Measurements from ENCODE around the gene TMEM245. TPM values are rescaled to one million over a fixed set of nuclear protein-coding genes. Genes with fewer than 3 reads are reported as not detected.

TMEM245 gene
- polyA plus RNA-seq, result 10 to 100 TPM; 13.1 to 29.8 (median 20.8) TPM

- Mint-ChIP-seq H3K27me3 (ENCODE audit: low read depth in 3 of 3) (peaks cover 0 to 8% (median 6%) of the 10 kb centered on the region in 3 donors), H3K36me3 (peaks cover 0 to 5% (median 5%) of the 10 kb centered on the region in 3 donors), H3K4me3 (peak within 1 kb of the TSS; percentile 89 to 92 (median 90)), H3K4me1 (peaks cover 41 to 50% of the 10 kb centered on the region in 2 donors), H3K9me3 (no peaks in the 10 kb centered on the region), H3K27ac (peak within 1 kb of the TSS; percentile 72 to 90 (median 86))
- peak; percentile 94 to 95 (median 95) for DNase-seq
Observed at GRCh38 chr9:109119439-109120203, at the start of gene TMEM245. Gene TMEM245, minus strand, starts transcription at chr9:109119947. Its CDS starts 34 bp downstream, at chr9:109119913.

DNA sequence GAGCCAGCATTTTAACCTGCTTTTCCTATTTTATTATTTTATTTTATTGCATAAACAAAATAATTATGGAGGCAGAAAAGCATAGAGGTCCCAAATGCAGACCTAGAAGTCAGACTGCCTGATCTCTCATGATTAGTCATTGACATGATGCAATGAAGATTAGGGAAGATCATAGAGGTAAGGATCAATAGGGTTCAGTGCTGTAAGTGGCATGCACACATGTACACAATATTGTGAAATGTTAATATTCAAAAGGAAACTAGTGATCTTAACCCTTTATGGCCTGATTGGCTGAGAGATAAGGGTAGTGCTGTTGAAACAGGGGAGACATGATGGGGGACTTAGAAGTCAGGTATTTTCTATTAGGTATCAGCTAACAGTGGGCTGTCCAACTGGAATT lies 48.4 kb upstream of the TMEM245 start:
- DNase-seq, result no peak
- Mint-ChIP-seq H3K4me3 (no peak overlapping the region), H3K36me3 (no peaks in the 10 kb centered on the region), H3K4me1 (no peaks in the 10 kb centered on the region), H3K27ac (no peak overlapping the region), H3K9me3 (peaks cover 0 to 2% (median 0%) of the 10 kb centered on the region in 6 donors), H3K27me3 (ENCODE audit: low read depth in 3 of 3) (peaks cover 8 to 31% (median 10%) of the 10 kb centered on the region in 3 donors)

DNA sequence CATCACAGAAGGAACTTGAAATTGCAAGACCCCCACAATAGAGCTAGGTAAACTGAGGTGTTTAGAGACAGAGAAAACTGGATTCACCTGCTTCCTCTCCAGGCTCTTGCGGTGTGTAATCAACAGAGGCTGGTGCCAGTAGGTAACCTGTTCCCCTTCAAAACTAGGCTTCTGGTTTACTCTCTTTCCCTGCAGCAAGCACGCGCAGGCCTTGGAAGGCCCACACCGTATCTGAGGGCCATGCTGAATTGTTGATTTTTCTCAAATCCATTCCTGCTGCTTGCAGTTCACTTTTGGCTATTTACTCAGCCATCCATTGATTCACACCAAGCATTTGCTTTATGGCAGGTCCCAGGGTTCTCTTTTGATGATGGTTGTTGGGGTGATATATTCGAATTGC lies 48.0 kb upstream of the TMEM245 start:
- peaks cover 8 to 31% (median 10%) of the 10 kb centered on the region in 3 donors for H3K27me3 Mint-ChIP-seq (ENCODE audit: low read depth in 3 of 3)
- no peak for DNase-seq
- no peak overlapping the region for H3K4me3 Mint-ChIP-seq
- H3K36me3 Mint-ChIP-seq, result no peaks in the 10 kb centered on the region
- no peak overlapping the region for H3K27ac Mint-ChIP-seq
- H3K9me3 Mint-ChIP-seq, result peaks cover 0 to 2% (median 0%) of the 10 kb centered on the region in 6 donors
- H3K4me1 Mint-ChIP-seq, result no peaks in the 10 kb centered on the region

- Mint-ChIP-seq H3K4me1 (no peaks in the 10 kb centered on the region), H3K4me3 (no peak within 1 kb of the TSS), H3K9me3 (peaks cover 0 to under 1% (median 0%) of the 10 kb centered on the region in 6 donors), H3K27me3 (ENCODE audit: low read depth in 3 of 3) (peaks cover 8 to 28% (median 10%) of the 10 kb centered on the region in 3 donors), H3K27ac (no peak within 1 kb of the TSS), H3K36me3 (no peaks in the 10 kb centered on the region)
- no peak for DNase-seq
Observed at GRCh38 chr9:109166771-109167601, 47.2 kb upstream of the TMEM245 start, which contains the start of gene FRRS1L. Gene FRRS1L, minus strand, starts transcription at chr9:109167249. Its CDS starts 111 bp downstream, at chr9:109167138.

DNA sequence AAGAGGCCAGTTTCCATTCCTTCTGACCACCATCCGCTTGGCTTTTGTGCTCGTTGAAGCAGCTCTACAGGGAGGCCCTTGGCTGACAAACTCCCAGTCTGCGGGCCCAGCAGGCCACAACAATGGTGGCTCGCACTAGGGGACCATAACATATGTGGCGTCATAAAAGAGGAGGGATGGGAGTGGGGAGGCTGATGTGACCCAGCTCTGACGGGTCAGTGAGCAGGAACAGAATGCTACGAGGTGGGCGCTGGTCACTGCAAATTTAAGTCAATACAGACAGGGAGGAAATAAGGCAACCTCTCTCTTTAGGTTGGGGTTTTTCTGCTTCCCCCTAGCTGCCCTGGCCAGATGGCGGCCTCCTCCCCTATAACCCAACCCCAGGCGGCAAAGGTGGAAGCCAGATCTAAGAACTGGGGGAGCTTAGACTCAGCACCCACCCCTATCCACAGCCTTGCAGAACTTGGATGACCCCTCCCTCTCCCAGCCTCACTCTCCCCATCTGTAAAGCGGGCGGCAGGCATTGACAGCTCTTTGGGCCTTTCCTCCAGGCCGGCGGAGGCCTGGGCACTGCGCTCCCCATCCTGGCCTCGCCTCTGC lies 46.5 kb upstream of the TMEM245 start:
- H3K36me3 Mint-ChIP-seq, result no peaks in the 10 kb centered on the region
- no peaks in the 10 kb centered on the region for H3K4me1 Mint-ChIP-seq
- peaks cover 8 to 24% (median 11%) of the 10 kb centered on the region in 3 donors for H3K27me3 Mint-ChIP-seq (ENCODE audit: low read depth in 3 of 3)
- no peak overlapping the region for H3K27ac Mint-ChIP-seq
- no peak for DNase-seq
- H3K4me3 Mint-ChIP-seq, result no peak overlapping the region
- no peaks in the 10 kb centered on the region for H3K9me3 Mint-ChIP-seq

DNA sequence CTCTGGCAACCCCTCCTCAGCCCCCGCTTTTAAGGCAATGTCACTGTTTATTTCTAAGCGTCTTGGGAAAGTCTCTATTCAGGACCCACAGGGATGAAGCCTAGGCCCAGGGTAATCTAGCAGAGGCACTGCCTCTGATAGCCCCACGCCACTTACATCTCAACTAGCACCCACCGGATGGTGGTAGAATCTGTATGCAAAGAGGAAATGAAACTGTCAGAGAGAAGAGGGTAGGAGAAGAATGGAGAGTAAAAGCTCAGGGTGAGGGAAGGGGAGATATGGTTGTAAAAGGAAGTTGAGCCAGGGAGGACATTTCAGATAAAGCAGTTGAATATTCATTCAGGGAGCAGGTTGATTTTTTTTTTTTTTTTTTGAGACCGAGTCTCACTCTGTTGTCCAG lies 44.3 kb upstream of the TMEM245 start:
- Mint-ChIP-seq H3K36me3 (no peaks in the 10 kb centered on the region), H3K9me3 (peaks cover 0 to 4% (median 0%) of the 10 kb centered on the region in 6 donors), H3K4me1 (no peaks in the 10 kb centered on the region), H3K27ac (no peak overlapping the region), H3K27me3 (ENCODE audit: low read depth in 3 of 3) (peaks cover 8 to 17% (median 13%) of the 10 kb centered on the region in 3 donors), H3K4me3 (no peak overlapping the region)
- no peak for DNase-seq

DNA sequence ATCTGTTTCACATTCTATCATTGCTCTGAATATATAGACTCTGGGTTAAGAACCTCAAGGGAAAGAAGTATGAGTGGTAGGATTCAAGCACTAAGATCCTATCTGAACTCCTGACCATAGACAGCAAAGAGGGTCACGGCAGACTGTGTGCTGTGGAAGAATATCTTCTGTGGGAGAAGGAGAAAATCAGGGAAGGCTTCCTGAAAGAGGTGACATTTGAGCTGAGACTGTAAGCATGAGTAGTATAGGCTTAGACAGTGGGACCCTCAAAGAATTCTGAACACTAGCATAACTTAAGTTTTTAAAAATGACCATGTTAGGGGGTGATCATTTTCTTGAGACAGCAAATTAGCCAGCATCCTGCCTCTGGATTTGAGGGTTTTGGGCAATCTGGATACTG lies 43.4 kb upstream of the TMEM245 start:
- H3K27me3 Mint-ChIP-seq (ENCODE audit: low read depth in 3 of 3), result peaks cover 8 to 23% (median 10%) of the 10 kb centered on the region in 3 donors
- no peaks in the 10 kb centered on the region for H3K4me1 Mint-ChIP-seq
- no peak overlapping the region for H3K4me3 Mint-ChIP-seq
- peaks cover 0 to 4% (median 0%) of the 10 kb centered on the region in 6 donors for H3K9me3 Mint-ChIP-seq
- no peak for DNase-seq
- H3K36me3 Mint-ChIP-seq, result no peaks in the 10 kb centered on the region
- H3K27ac Mint-ChIP-seq, result no peak overlapping the region

GRCh38 chr9:109162677-109163076 lies 42.9 kb upstream of the TMEM245 start:
- H3K9me3 Mint-ChIP-seq, result peaks cover 0 to 4% (median 0%) of the 10 kb centered on the region in 6 donors
- H3K27me3 Mint-ChIP-seq (ENCODE audit: low read depth in 3 of 3), result peaks cover 8 to 23% (median 10%) of the 10 kb centered on the region in 3 donors
- H3K27ac Mint-ChIP-seq, result no peak overlapping the region
- no peak overlapping the region for H3K4me3 Mint-ChIP-seq
- H3K4me1 Mint-ChIP-seq, result no peaks in the 10 kb centered on the region
- H3K36me3 Mint-ChIP-seq, result no peaks in the 10 kb centered on the region
- no peak for DNase-seq

- Mint-ChIP-seq H3K4me3 (no peak overlapping the region), H3K36me3 (no peaks in the 10 kb centered on the region), H3K4me1 (no peaks in the 10 kb centered on the region), H3K9me3 (peaks cover 0 to 4% (median 0%) of the 10 kb centered on the region in 6 donors), H3K27ac (no peak overlapping the region), H3K27me3 (ENCODE audit: low read depth in 3 of 3) (peaks cover 8 to 23% (median 8%) of the 10 kb centered on the region in 3 donors)
- no peak for DNase-seq
Observed at GRCh38 chr9:109161471-109161870, 41.7 kb upstream of the TMEM245 start.

- Mint-ChIP-seq H3K4me1 (no peaks in the 10 kb centered on the region), H3K9me3 (peaks cover 0 to 4% (median 0%) of the 10 kb centered on the region in 6 donors), H3K36me3 (no peaks in the 10 kb centered on the region), H3K27ac (no peak overlapping the region), H3K4me3 (no peak overlapping the region), H3K27me3 (ENCODE audit: low read depth in 3 of 3) (peaks cover 6 to 10% (median 8%) of the 10 kb centered on the region in 3 donors)
- no peak for DNase-seq
Observed at GRCh38 chr9:109159583-109159982, 39.8 kb upstream of the TMEM245 start.

- DNase-seq, result no peak
- H3K4me3 Mint-ChIP-seq, result no peak overlapping the region
- no peak overlapping the region for H3K27ac Mint-ChIP-seq
- H3K4me1 Mint-ChIP-seq, result no peaks in the 10 kb centered on the region
- H3K36me3 Mint-ChIP-seq, result no peaks in the 10 kb centered on the region
- peaks cover under 1 to 9% (median 4%) of the 10 kb centered on the region in 6 donors for H3K9me3 Mint-ChIP-seq
- H3K27me3 Mint-ChIP-seq (ENCODE audit: low read depth in 3 of 3), result peaks cover 6 to 10% (median 8%) of the 10 kb centered on the region in 3 donors
Observed at GRCh38 chr9:109158651-109159050, 38.9 kb upstream of the TMEM245 start.

GRCh38 chr9:109156708-109157107 lies 37.0 kb upstream of the TMEM245 start:
- Mint-ChIP-seq H3K4me3 (no peak overlapping the region), H3K9me3 (peaks cover 8 to 16% (median 11%) of the 10 kb centered on the region in 6 donors), H3K4me1 (no peaks in the 10 kb centered on the region), H3K36me3 (no peaks in the 10 kb centered on the region), H3K27me3 (ENCODE audit: low read depth in 3 of 3) (peaks cover 6 to 8% (median 7%) of the 10 kb centered on the region in 3 donors), H3K27ac (no peak overlapping the region)
- DNase-seq, result no peak

DNA sequence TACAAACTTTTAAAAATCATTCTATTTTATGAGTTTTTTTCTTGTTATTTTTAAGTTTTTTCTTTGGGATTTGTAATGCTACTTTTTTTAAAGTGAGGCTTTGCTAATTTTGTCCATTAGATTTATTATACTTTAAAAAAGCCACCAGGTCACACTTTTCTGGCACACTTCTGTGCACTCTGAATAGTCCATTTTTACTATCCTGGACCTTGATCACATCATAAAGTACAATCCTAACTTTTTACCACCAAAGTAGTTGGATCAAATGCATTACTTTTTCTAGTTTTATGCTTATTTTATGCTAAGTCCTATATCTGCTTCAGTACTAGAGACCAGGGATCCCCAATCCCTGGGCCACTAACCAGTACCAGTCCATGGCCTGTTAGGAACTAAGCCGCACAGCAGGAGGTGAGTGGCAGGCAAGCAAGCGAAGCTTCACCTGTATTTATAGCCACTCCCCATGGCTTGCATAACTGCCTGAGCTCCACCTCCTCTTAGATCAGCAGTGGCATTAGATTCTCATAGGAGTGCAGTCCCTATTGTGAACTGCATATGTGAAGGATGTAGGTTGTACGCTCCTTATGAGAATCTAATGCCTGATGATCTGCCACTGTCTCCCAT lies 31.3 kb upstream of the TMEM245 start:
- Mint-ChIP-seq H3K27me3 (ENCODE audit: low read depth in 3 of 3) (peaks cover 0 to 6% (median 0%) of the 10 kb centered on the region in 3 donors), H3K4me3 (no peak overlapping the region), H3K4me1 (no peaks in the 10 kb centered on the region), H3K36me3 (no peaks in the 10 kb centered on the region), H3K27ac (no peak overlapping the region), H3K9me3 (peaks cover 8 to 16% (median 11%) of the 10 kb centered on the region in 6 donors)
- no peak for DNase-seq
